GM21447 (cell line): Measurements from ENCODE around the gene LSM14A.
"Not testable (repeated sequence)": the region's sequence is repeated elsewhere in the genome, so short reads cannot be mapped to it uniquely, and the experiment has no call there.

Experiments
- ATAC-seq: cut with Tn5 transposase; IDR thresholded peaks from one replicate; pipeline ENCODE4 v1.9.1; 2021; ENCODE audit not compliant: unreplicated experiment

LSM14A gene

GRCh38 chr19:34226036-34226435 lies 53.7 kb downstream of the LSM14A start:
- no peak for ATAC-seq

- no peak for ATAC-seq
Measured at GRCh38 chr19:34228347-34228746, 56.0 kb downstream of the LSM14A start.

DNA sequence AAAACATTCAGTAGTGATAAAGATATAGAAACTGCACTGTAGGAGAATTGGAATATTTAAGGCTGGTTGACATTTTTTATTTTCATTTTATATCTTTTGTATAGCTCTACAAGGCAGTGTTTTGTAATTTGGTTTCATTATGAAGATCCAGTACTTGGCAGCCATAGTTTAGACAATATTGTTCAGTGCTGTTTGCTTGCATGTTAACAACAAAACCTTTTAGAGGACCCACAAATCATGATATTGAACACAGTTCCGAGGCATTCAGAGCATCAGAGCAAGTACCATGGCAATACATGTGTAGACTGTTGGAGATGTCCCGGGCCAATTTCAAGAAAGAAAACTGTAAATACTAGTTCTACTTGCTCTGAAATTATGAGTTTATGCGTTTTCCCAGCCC lies 56.5 kb downstream of the LSM14A start:
- ATAC-seq: no peak

DNA sequence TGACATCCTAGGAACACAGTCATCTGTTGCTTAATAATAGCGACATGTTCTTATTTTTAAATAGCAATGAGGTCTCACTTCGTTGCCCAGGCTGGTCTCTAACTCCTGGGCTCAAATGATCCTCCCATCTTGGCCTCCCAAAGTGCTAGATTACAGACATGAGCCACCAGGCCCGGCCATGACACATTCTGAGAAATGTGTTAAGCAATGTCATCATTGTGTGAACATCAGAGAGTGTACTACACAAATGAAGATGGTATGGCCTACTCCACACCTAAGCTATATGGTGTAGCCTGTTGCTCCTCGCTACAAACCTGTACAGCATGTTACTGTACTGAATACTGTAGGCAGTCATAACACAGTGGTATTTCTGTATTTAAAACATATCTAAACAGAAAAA lies 57.4 kb downstream of the LSM14A start:
- no peak for ATAC-seq

DNA sequence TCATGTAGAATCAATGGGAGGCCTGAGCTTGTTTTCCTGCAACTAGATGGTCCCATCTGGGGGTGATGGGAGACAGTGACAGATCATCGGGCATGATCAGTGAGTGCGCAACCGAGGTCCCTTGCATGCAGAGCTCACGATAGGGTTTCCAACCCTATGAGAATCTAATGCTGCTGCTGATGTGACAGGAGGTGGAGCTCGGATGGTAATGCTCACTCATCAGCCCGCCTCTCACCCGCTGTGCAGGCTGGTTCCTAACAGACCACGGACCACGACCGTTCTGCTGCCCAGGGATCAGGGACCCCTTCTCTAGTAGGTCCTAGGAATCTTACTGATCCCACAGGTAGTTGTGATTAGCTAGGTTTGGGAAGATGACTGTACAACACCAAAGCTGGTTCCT lies 58.5 kb downstream of the LSM14A start:
- no peak for ATAC-seq

- no peak for ATAC-seq
Measured at GRCh38 chr19:34231439-34231838, 59.1 kb downstream of the LSM14A start.

GRCh38 chr19:34232566-34233481 lies 60.5 kb downstream of the LSM14A start:
- ATAC-seq: peak; percentile 54

GRCh38 chr19:34235425-34235940 lies 63.2 kb downstream of the LSM14A start:
- ATAC-seq: no peak

DNA sequence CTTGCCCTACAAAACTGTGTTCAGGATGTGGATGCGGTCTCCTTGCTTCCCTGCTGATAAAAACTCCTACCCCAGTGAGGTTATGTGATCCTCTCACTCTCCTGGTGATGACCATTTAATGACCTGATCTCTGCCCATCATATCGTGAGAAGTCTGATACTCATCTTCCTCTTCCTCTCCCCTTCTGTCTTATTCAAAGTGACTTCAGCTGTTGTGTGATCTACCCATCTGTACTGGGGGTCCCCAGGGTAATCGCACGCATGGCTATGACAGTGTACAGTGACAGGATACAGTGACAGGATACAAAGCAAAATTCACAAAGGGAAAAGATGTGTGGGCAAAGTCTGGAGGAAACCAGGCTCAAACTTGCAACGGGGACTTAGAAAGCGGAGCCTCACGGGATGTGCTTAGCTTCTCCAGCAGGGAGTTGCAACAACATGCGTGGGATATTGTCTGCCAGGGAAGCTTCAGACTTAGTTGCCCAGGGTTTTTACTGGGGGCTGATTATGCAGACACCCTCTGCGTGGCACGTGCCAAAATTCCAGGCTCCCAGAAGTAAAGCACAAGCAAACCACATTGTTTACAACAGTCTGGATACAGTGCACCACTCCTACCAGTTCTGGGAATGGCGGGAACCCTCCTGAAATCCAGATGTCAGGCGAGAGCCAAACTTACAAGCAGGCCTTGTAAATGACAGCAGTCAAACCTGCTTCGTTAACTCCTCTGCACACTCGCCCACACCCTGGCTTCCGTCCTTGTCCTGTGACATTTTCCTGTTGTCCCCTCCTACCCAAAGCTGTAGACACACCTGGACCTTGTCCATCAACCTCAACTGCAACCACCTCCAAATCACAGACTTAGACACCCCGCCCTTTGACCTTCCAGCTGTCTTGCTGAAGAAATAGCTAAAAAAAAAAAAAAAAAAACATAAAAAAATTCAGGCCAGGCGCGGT lies 64.0 kb downstream of the LSM14A start:
- ATAC-seq: no peak

DNA sequence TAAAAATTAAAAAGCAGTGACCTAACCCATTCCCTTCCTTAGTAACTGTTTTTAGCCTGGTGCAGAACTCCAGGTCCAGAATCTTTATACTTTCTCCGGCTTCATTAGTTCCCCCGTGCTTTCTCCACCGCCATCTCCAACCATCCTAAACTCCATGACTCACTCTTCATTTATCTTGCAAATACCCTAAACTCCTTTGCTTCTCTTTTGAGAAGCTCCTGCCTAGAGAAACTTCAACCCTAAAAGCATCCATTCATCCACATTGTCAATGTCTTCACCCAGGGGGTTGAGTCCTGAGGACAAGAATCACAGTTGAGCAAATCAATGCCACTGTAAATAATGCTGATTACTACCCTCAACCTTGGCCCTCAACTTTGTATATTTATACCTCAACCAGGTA lies 65.0 kb downstream of the LSM14A start:
- no peak for ATAC-seq

GRCh38 chr19:34237939-34238338 lies 65.6 kb downstream of the LSM14A start:
- ATAC-seq: no peak

DNA sequence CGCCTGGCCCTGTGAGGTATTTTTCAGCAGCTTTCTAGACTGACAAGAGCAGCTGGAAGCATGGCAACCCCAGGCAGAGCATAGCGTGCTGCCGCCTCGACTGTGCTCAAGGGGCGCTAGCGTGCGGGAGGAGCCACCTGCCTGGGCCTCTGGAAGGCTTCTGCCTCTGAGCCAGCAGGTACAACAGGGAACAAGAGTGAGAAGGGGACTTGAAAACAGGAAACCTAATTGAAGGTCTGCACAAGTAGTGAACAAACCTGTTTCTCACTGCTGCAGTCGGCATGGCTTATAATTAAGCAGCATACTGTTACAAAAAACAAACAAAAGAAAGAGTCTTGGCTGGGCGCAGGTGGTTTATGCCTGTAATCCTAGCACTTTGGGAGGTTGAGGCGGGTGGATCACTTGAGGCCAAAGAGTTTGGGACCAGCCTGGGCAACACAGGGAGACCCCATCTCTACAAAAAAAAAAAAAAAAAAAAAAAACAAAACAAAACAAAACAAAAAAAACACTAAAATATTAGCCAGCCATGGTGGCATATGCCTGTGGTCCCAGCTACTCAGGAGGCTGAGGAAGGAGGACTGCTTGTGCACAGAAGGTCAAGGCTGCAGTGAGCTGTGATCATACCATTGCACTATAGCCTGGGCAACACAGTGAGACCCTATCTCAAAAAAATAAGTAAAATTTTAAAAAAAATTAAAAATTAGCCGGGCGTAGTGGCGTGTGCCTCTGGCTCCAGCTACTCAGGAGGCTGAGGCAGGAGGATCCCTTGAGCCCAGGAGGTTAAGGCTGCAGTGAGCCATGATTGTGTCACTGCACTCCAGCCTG lies 69.4 kb downstream of the LSM14A start:
- ATAC-seq: no peak

DNA sequence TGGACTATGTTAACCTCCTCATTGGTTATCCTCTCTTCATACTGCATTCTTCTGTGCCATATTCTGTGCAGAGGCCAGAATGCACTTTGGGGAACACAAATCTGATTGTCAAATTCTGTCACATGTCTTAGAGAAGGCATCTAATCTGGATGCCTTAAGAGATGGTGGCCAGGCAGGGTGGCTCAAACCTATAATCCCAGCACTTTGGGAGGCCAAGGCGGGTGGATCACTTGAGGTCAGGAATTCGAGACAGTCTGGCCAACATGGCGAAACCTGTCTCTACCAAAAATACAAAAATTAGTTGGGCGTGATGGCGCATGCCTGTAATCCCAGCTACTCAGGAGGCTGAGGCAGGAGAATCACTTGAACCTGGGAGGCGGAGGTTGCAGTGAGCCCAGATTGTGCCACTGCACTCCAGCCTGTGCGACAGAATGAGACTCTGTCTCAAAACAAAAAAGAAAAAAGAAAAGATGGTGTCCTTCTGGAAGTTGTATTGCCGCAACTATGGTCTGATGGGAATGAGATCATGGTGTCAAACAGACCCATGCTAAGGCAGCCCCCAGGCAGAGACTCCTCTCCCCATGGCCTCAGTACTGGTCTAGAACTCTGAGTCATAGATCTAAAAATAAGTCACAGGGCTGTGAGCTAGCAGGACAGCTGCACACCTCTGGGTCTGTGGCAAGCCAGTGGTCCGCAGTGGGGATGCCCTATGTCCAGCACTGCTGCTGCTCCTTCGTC lies 71.0 kb downstream of the LSM14A start:
- ATAC-seq: not testable (repeated sequence)

GRCh38 chr19:34243876-34244578 lies 71.7 kb downstream of the LSM14A start:
- no peak for ATAC-seq

DNA sequence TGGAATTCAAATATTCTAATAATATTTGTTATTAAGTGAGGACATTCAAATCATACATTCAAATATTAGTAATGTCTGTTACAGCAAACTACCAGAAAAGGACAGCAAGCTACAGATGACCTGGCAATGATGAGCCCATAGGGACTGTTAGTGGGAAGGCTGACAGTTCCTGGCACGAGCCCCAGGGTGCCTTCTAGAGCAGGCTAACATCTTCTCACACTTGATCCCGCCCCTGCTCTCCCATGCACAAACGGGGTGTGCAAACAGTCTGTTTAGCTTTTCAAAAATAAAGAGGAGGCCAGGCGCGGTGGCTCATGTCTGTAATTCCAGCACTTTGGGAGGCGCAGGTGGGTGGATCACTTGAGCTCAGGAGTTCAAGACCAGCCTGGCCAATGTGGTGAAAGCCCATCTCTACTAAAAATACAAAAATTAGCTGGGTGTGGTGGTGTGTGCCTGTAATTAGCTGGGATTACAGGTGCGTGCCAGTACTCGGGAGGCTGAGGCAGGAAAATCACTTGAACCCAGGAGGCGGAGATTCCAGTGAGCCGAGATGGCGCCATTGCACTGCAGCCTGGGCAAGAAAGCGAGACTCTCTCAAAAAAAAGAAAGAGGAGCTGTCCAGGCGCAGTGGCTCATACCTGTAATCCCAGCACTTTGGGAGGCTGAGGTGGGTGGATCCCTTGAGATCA lies 72.5 kb downstream of the LSM14A start:
- ATAC-seq: no peak

GRCh38 chr19:34246340-34246739 lies 74.0 kb downstream of the LSM14A start:
- ATAC-seq: no peak

GRCh38 chr19:34248941-34249340 lies 76.6 kb downstream of the LSM14A start:
- no peak for ATAC-seq

GRCh38 chr19:34253167-34253566 lies 80.9 kb downstream of the LSM14A start:
- not testable (repeated sequence) for ATAC-seq

DNA sequence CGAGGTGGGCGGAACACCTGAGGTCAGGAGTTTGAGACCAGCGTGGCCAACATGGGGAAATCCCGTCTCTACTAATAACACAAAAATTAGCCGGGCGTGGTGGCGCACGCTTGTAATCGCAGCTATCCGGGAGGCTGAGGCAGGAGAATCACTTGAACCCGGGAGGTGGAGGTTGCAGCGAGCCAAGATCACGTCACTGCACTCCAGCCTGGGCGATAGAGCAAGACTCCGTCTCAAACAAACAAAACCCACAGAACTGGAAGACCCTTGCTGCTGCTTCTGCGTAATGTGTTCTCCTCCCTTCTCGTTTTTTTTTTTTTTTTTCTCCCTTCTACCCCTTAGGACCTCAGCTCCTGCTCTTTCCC lies 81.4 kb downstream of the LSM14A start:
- not testable (repeated sequence) for ATAC-seq
